GM21515 (cell line): ENCODE measurements around the gene DGCR2.
"Not testable (repeated sequence)": the region's sequence is repeated elsewhere in the genome, so short reads cannot be mapped to it uniquely, and the experiment has no call there.

Source experiments
- ATAC-seq: cut with Tn5 transposase; IDR thresholded peaks from one replicate; pipeline ENCODE4 v1.9.1; 2021; ENCODE audit not compliant: unreplicated experiment

Gene DGCR2

GRCh38 chr22:19044381-19044780 lies 77.8 kb downstream of the DGCR2 start:
- no peak for ATAC-seq

- no peak for ATAC-seq
Observed at GRCh38 chr22:19043121-19044085, 78.8 kb downstream of the DGCR2 start.

GRCh38 chr22:19042285-19043120 lies 79.7 kb downstream of the DGCR2 start:
- no peak for ATAC-seq

- ATAC-seq = no peak
Observed at GRCh38 chr22:19041704-19042074, 80.5 kb downstream of the DGCR2 start.

GRCh38 chr22:19040888-19041703 lies 81.1 kb downstream of the DGCR2 start:
- ATAC-seq = no peak

GRCh38 chr22:19040391-19040861 lies 81.8 kb downstream of the DGCR2 start:
- no peak for ATAC-seq

GRCh38 chr22:19039796-19040280 lies 82.4 kb downstream of the DGCR2 start:
- ATAC-seq = no peak

- no peak for ATAC-seq
Observed at GRCh38 chr22:19039448-19039780, 82.8 kb downstream of the DGCR2 start.

- no peak for ATAC-seq
Observed at GRCh38 chr22:19038728-19039447, 83.3 kb downstream of the DGCR2 start.

GRCh38 chr22:19038164-19038546 lies 84.1 kb downstream of the DGCR2 start:
- ATAC-seq = no peak

- no peak for ATAC-seq
Observed at GRCh38 chr22:19037282-19038163, 84.7 kb downstream of the DGCR2 start.

- ATAC-seq = no peak
Observed at GRCh38 chr22:19036523-19037273, 85.5 kb downstream of the DGCR2 start.

- no peak for ATAC-seq
Observed at GRCh38 chr22:19036229-19036522, 86.0 kb downstream of the DGCR2 start.

GRCh38 chr22:19035474-19036228 lies 86.6 kb downstream of the DGCR2 start:
- ATAC-seq = no peak

GRCh38 chr22:19035126-19035473 lies 87.1 kb downstream of the DGCR2 start:
- not testable (repeated sequence) for ATAC-seq

- not testable (repeated sequence) for ATAC-seq
Observed at GRCh38 chr22:19034724-19035120, 87.5 kb downstream of the DGCR2 start.

GRCh38 chr22:19034031-19034723 lies 88.0 kb downstream of the DGCR2 start:
- not testable (repeated sequence) for ATAC-seq

GRCh38 chr22:19033568-19033905 lies 88.7 kb downstream of the DGCR2 start:
- ATAC-seq = not testable (repeated sequence)
